ENCODE data around the gene EID2.

Gene EID2

GRCh38 chr19:39515551-39516191 lies 24.3 kb downstream of the EID2 start:
- peak overlapping the region; percentile 12 for H3K4me3 ChIP-seq (ENCODE audit: low read depth, low read length)

GRCh38 chr19:39514840-39515550 lies 25.0 kb downstream of the EID2 start, which contains the start of gene SELENOV:
SELENOV (plus strand) TSS chr19:39515139; CDS start chr19:39515213, 74 bp downstream.
- TF ChIP-seq CTCF (IDR thresholded peaks at IDR 0.05; ENCODE audit: borderline replicate concordance, insufficient read depth, low read depth, low read length): no peak

More at GRCh38 chr19:39515551-39516191, 24.3 kb downstream of the EID2 start:
- no peak for TF ChIP-seq CTCF (IDR thresholded peaks at IDR 0.05; ENCODE audit: borderline replicate concordance, insufficient read depth, low read depth, low read length)

GRCh38 chr19:39512988-39513387 lies 27.0 kb downstream of the EID2 start:
- H3K4me3 ChIP-seq (ENCODE audit: low read depth, low read length): no peak overlapping the region
- TF ChIP-seq CTCF (IDR thresholded peaks at IDR 0.05; ENCODE audit: borderline replicate concordance, insufficient read depth, low read depth, low read length): no peak

More at GRCh38 chr19:39514840-39515550, 25.0 kb downstream of the EID2 start, which contains the start of gene SELENOV:
- H3K4me3 ChIP-seq (ENCODE audit: low read depth, low read length): peak within 1 kb of the TSS; percentile 12

- TF ChIP-seq CTCF (IDR thresholded peaks at IDR 0.05; ENCODE audit: borderline replicate concordance, insufficient read depth, low read depth, low read length): no peak
Measured at GRCh38 chr19:39509233-39509632, 30.7 kb downstream of the EID2 start.

GRCh38 chr19:39508629-39509028 lies 31.3 kb downstream of the EID2 start:
- H3K4me3 ChIP-seq (ENCODE audit: low read depth, low read length): no peak overlapping the region
- no peak for TF ChIP-seq CTCF (IDR thresholded peaks at IDR 0.05; ENCODE audit: borderline replicate concordance, insufficient read depth, low read depth, low read length)

More at GRCh38 chr19:39509233-39509632, 30.7 kb downstream of the EID2 start:
- no peak overlapping the region for H3K4me3 ChIP-seq (ENCODE audit: low read depth, low read length)

GRCh38 chr19:39507715-39508364 lies 32.1 kb downstream of the EID2 start:
- no peak for TF ChIP-seq CTCF (IDR thresholded peaks at IDR 0.05; ENCODE audit: borderline replicate concordance, insufficient read depth, low read depth, low read length)
- H3K4me3 ChIP-seq (ENCODE audit: low read depth, low read length): peak overlapping the region; percentile 64
